Measurements from ENCODE around the gene SCUBE1. TPM values are rescaled to one million over a fixed set of nuclear protein-coding genes. Genes with fewer than 3 reads are reported as not detected.

The SCUBE1 gene
- total RNA-seq, 4 donors from 2014 or later = 0.38 to 4.0 (median 2.1) TPM

DNA sequence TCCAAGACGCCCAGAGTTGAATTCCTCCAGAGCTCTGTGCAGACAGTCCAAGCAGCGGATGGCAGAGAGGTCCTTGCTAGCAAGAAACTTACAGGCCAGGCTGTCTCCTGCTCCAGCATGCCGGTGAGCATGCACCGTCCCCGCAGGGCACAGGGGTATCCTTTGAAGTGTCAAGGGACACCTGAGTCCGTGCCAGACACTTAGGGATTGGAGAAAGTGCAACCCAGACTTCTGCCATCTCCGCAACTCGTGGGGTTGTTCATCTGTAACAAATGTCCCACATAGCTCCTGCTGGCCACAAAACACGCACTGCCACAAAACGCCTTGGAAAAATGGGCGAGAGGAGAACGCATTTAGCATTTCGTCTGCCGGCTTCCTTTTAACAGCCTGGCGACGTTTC lies 178.5 kb downstream of the SCUBE1 start:
- no peak for TF ChIP-seq POLR2A (IDR thresholded peaks at IDR 0.05)
- TF ChIP-seq, protein P1, sequence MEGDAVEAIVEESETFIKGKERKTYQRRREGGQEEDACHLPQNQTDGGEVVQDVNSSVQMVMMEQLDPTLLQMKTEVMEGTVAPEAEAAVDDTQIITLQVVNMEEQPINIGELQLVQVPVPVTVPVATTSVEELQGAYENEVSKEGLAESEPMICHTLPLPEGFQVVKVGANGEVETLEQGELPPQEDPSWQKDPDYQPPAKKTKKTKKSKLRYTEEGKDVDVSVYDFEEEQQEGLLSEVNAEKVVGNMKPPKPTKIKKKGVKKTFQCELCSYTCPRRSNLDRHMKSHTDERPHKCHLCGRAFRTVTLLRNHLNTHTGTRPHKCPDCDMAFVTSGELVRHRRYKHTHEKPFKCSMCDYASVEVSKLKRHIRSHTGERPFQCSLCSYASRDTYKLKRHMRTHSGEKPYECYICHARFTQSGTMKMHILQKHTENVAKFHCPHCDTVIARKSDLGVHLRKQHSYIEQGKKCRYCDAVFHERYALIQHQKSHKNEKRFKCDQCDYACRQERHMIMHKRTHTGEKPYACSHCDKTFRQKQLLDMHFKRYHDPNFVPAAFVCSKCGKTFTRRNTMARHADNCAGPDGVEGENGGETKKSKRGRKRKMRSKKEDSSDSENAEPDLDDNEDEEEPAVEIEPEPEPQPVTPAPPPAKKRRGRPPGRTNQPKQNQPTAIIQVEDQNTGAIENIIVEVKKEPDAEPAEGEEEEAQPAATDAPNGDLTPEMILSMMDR (IDR thresholded peaks at IDR 0.05) = no peak
- peaks cover 23 to 72% (median 27%) of the 10 kb centered on the region in 3 donors for H3K4me1 ChIP-seq
- DNase-seq = no peak
- no peaks in the 10 kb centered on the region for H3K9me3 ChIP-seq
- H3K4me3 ChIP-seq = no peak overlapping the region
- 20 to 38% methylated on average over 10 to 13 of the region's 16 CpGs for WGBS, 2 donors
- H3K27me3 ChIP-seq = no peaks in the 10 kb centered on the region
- H3K27ac ChIP-seq = peak overlapping the region; percentile 40 to 87 (median 76)
- intact Hi-C loops (cut with DNase I) = no loop called here
- peaks cover 16 to 73% (median 35%) of the 10 kb centered on the region in 3 donors for H3K36me3 ChIP-seq

DNA sequence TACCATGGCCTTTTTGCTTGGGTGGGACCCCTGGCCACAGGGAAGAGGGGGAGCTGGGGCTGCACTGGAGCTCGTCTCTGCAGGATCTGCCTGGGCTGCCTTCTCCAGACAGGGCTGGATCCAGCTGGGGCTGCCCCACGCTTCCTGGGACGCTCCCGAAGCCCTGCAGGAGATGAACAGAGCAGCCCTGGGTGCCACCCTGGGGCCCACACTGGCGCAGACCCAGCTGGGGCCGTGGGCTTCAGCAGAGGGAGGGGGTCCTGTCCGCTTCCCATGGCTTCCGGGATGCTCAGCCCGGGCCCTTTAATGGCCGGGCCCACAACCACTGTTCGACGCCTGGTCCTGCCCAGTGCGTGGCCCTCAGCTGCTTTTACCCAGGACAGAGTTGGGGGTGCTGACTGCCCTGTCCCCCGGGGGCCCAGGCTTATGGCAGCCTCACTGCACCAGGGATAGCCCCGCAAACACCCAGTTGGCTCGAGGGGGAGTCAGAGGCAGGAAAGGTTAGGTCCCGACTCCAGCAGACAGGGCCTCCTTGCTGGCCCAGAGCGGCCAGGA lies 179.9 kb downstream of the SCUBE1 start:
- peak overlapping the region in 1 of 4 donors; percentile 12 for H3K4me3 ChIP-seq

DNA sequence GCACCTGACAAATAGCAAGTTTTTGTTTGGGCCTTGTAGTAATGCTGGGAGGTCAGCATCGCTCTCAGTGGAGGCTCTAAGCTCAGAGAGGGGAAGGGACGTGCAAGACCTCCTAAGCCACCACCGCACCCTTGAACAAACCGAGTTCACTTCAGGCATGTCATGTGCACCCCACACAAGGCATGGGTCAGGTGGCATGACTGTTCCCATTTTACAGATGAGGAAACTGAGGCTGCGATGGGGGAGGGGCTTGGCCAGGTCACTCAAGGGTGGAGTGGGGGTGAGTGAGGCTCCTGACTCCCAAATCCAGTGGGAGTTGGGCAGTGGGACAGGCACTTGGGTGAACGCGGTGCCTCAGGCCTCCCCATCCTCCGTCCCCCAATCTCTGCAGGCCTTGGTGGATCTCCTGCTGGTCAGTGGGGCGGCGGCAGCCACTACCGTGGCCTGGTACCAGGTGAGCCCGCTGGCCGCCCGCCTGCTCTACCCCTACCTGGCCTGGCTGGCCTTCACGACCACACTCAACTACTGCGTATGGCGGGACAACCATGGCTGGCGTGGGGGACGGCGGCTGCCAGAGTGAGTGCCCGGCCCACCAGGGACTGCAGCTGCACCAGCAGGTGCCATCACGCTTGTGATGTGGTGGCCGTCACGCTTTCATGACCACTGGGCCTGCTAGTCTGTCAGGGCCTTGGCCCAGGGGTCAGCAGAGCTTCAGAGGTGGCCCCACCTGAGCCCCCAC lies 180.6 kb downstream of the SCUBE1 start:
- intact Hi-C loops (cut with DNase I) = no loop called here
- DNase-seq = no peak
- Histone ChIP-seq H3K27ac (peak overlapping the region in 2 of 4 donors; percentile 84 to 87), H3K27me3 (no peaks in the 10 kb centered on the region), H3K36me3 (peaks cover 10 to 61% (median 38%) of the 10 kb centered on the region in 3 donors), H3K4me3 (no peak overlapping the region), H3K4me1 (peaks cover 41 to 77% (median 44%) of the 10 kb centered on the region in 3 donors), H3K9me3 (no peaks in the 10 kb centered on the region)
- TF ChIP-seq, protein P1 (IDR thresholded peaks at IDR 0.05) = no peak
- TF ChIP-seq POLR2A (IDR thresholded peaks at IDR 0.05) = no peak
- 92% methylated on average over 19 of the region's 24 CpGs; no CpG with 5 or more reads in 1 of the 2 donors for WGBS, 2 donors

More for the DNA sequence above, 179.9 kb downstream of the SCUBE1 start:
- WGBS, 2 donors = 79 to 100% methylated on average over 1 to 4 of the region's 18 CpGs
- Histone ChIP-seq H3K27ac (peak overlapping the region; percentile 67 to 87 (median 83)), H3K27me3 (no peaks in the 10 kb centered on the region), H3K36me3 (peaks cover 16 to 68% (median 42%) of the 10 kb centered on the region in 3 donors), H3K4me1 (peaks cover 34 to 72% (median 38%) of the 10 kb centered on the region in 3 donors), H3K9me3 (no peaks in the 10 kb centered on the region)
- TF ChIP-seq, protein P1 (IDR thresholded peaks at IDR 0.05) = no peak
- no peak for TF ChIP-seq POLR2A (IDR thresholded peaks at IDR 0.05)
- no peak for DNase-seq
- intact Hi-C loops (cut with DNase I) = no loop called here

DNA sequence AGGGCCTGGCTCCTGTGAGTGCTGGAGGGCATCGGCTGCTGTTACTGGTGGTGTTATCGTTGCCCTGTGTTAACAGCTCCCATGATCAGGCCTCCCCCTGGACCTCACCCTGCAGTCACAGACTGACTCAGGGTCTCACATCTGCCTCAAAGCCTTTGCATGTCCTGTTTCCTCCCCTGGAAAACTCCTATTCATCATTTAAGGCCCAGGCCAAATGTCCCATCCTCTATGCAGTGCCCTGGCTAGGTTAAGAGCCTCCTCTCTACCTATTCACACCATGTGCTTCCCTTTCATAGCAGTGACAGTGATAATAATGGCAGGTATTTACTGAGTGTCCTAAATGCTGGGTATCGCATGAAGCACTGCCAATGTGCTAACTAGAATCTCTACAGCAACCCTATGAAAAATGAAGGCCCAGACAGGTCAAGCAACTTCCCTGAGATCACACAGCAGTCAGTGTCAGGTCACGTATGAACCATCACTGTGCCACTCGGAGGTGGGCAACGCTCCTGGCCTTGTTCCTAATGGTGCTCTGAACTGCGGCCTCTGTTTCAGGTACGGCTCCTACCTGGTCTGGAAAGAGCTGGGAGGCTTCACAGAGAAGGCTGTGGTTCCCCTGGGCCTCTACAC lies 182.6 kb downstream of the SCUBE1 start:
- H3K9me3 ChIP-seq = no peaks in the 10 kb centered on the region
- peak overlapping the region in 2 of 4 donors; percentile 67 to 77 for H3K27ac ChIP-seq
- no peak overlapping the region for H3K4me3 ChIP-seq
- no peaks in the 10 kb centered on the region for H3K27me3 ChIP-seq
- intact Hi-C loops (cut with DNase I) = no loop called here
- H3K4me1 ChIP-seq = peaks cover 44 to 97% (median 55%) of the 10 kb centered on the region in 3 donors
- 89 to 97% methylated on average over 5 to 7 of the region's 8 CpGs for WGBS, 2 donors
- TF ChIP-seq, protein P1 (IDR thresholded peaks at IDR 0.05) = no peak
- TF ChIP-seq POLR2A (IDR thresholded peaks at IDR 0.05) = no peak
- DNase-seq = no peak
- peaks cover 5 to 57% (median 33%) of the 10 kb centered on the region in 3 donors for H3K36me3 ChIP-seq

Measured in esophagus squamous epithelium (tissue), 5 donors.